GM12872 (cell line): Measurements from ENCODE around the gene PDGFB.

Experiments used
- TF ChIP-seq, protein P1 (sequence below): IDR thresholded peaks from 3 replicates; pipeline ENCODE4 v1.5.1; 2011; ENCODE audit warnings: low read depth, mild to moderate bottlenecking, low read length, moderate library complexity; ENCODE audit not compliant: insufficient read depth

The PDGFB gene

GRCh38 chr22:39181356-39181755 is 63.4 kb downstream of the PDGFB start:
- TF ChIP-seq, protein P1, sequence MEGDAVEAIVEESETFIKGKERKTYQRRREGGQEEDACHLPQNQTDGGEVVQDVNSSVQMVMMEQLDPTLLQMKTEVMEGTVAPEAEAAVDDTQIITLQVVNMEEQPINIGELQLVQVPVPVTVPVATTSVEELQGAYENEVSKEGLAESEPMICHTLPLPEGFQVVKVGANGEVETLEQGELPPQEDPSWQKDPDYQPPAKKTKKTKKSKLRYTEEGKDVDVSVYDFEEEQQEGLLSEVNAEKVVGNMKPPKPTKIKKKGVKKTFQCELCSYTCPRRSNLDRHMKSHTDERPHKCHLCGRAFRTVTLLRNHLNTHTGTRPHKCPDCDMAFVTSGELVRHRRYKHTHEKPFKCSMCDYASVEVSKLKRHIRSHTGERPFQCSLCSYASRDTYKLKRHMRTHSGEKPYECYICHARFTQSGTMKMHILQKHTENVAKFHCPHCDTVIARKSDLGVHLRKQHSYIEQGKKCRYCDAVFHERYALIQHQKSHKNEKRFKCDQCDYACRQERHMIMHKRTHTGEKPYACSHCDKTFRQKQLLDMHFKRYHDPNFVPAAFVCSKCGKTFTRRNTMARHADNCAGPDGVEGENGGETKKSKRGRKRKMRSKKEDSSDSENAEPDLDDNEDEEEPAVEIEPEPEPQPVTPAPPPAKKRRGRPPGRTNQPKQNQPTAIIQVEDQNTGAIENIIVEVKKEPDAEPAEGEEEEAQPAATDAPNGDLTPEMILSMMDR = no peak

- TF ChIP-seq, protein P1 = no peak
These were observed 64.9 kb downstream of the PDGFB start for GRCh38 chr22:39179841-39180335.

- TF ChIP-seq, protein P1 = no peak
These were observed 65.4 kb downstream of the PDGFB start for GRCh38 chr22:39179401-39179827.

DNA sequence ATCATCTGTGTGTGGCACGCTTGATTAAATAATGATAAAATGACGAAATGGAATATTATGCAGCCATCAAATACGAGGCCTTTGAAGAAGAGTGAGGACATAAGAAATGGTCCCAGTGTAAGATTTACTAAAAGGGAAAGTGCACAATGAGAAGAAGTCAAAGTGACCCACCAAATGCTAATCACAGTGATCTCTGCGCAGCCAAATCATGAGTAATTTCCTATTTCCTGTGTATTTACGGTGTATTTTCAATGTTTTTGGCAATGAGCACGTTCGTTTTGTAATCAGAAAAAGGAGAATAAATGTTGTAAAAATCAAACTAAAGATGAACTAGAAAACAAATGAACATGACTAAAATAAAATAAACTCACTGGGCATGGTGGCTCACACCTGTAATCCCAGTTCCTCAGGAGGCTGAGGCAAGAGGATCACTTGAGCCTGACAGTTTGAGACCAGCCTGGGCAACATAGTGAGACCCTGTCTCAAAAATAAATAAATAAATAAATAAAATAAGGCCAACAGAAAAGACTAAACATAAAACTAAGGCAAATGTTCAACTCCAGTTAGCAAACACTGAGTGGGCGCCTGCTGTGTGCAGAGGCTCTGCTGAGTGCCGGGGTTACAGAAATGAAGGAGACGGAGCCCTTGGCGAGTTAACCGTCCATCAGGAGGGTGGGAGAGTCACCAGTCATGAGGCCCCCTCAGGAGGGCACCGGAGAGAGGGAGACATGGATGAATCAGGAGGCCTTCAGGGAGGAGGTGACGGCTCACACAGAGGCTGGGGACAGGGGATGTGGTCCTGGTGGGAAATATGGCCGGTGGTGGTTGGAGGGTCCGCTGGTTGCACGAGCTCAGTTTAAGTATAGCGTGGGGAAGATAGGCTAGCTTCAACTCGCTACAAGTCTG is 66.3 kb downstream of the PDGFB start:
- TF ChIP-seq, protein P1 = no peak

GRCh38 chr22:39177791-39178190 is 67.0 kb downstream of the PDGFB start:
- TF ChIP-seq, protein P1 = no peak

GRCh38 chr22:39177456-39177775 is 67.4 kb downstream of the PDGFB start:
- TF ChIP-seq, protein P1 = no peak

GRCh38 chr22:39176714-39177455 is 67.9 kb downstream of the PDGFB start:
- TF ChIP-seq, protein P1 = no peak
